Measurements from ENCODE around the gene SPOPL. TPM values are rescaled to one million over a fixed set of nuclear protein-coding genes. Genes with fewer than 3 reads are reported as not detected.

SPOPL gene
- total RNA-seq, 1 experiment from 2014 or later, result 31.6 TPM

DNA sequence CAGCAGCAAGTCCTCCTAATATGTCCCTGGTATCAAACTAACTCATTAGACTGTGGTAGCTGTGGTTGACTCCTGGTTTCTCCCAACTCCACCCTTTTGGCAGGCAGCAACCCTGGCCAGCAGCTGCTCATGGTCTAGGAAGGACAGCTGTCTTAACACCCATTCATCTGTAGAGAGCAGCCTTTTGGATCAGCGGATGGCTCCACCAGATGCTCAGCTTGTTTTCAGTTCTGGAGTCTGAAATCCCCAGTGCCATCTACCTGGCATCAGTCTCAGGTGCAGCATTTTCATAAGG, 100.5 kb downstream of the SPOPL start:
- no peak for TF ChIP-seq CTCF (IDR thresholded peaks at IDR 0.05; ENCODE audit: insufficient read depth in 1 of 2, low read depth in 1 of 2, low read length in 1 of 2, severe bottlenecking in 1 of 2, unreplicated experiment in 1 of 2)
- Mint-ChIP-seq H3K4me3 (ENCODE audit: unreplicated experiment) (no peak overlapping the region), H3K36me3 (ENCODE audit: insufficient read depth, unreplicated experiment) (peaks cover 4% of the 10 kb centered on the region), H3K27me3 (ENCODE audit: insufficient read depth, unreplicated experiment) (no peaks in the 10 kb centered on the region), H3K4me1 (ENCODE audit: low read depth, unreplicated experiment) (peaks cover 27% of the 10 kb centered on the region), H3K9me3 (ENCODE audit: unreplicated experiment) (no peaks in the 10 kb centered on the region), H3K27ac (ENCODE audit: unreplicated experiment) (no peak overlapping the region)
- Histone ChIP-seq H3K27me3 (replicated peaks; ENCODE audit: control insufficient read depth, insufficient read depth, low read length) (no peaks in the 10 kb centered on the region), H3K4me3 (ENCODE audit: low read depth, low read length) (no peak overlapping the region), H3K9me3 (no peaks in the 10 kb centered on the region), H3K36me3 (ENCODE audit: control insufficient read depth, insufficient read depth, low read length) (no peaks in the 10 kb centered on the region), H3K4me1 (peaks cover 20% of the 10 kb centered on the region)
- ChIA-PET CTCF (no interaction called here), POLR2A (interaction anchor here (0.5 kb wide), 1 partner anchor 638 kb away, joined by 5 read pairs; no protein-coding TSS in a partner anchor)
- no TSS peak for BruUV-seq (replicated peaks)
- intact Hi-C loops (cut with micrococcal nuclease; ENCODE audit: unreplicated experiment), result no loop called here
- DNase-seq, result no peak

DNA sequence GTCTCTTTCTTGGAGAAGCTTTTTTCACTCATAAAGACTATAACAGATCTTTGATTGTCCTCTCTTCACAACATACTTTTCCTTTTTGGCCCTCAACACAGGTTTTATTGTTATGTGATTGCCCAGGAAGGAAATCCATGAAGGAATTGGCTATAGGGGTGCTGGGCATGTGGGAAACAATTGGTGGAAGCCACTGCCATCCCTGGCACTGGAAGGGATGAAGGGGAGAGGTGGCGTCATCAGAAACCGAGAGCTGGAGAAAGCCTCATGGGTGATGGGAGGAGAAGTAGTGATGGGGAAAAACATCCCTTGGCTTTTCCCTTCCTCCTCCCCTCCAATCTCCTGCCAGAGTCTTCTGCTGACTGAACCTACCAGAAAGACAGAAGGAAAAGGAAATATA, 106.2 kb downstream of the SPOPL start:
- H3K36me3 ChIP-seq (ENCODE audit: control insufficient read depth, insufficient read depth, low read length), result no peaks in the 10 kb centered on the region
- no peak for DNase-seq
- POLR2A ChIA-PET, result no interaction called here
- no peaks in the 10 kb centered on the region for H3K27me3 ChIP-seq (replicated peaks; ENCODE audit: control insufficient read depth, insufficient read depth, low read length)
- CTCF ChIA-PET, result no interaction called here
- H3K9me3 ChIP-seq, result no peaks in the 10 kb centered on the region
- no peak for TF ChIP-seq CTCF (IDR thresholded peaks at IDR 0.05; ENCODE audit: insufficient read depth in 1 of 2, low read depth in 1 of 2, low read length in 1 of 2, severe bottlenecking in 1 of 2, unreplicated experiment in 1 of 2)
- no peak overlapping the region for H3K27ac Mint-ChIP-seq (ENCODE audit: unreplicated experiment)
- H3K4me3 ChIP-seq (ENCODE audit: low read depth, low read length), result no peak overlapping the region
- no peaks in the 10 kb centered on the region for H3K9me3 Mint-ChIP-seq (ENCODE audit: unreplicated experiment)
- H3K4me1 ChIP-seq, result peaks cover 22% of the 10 kb centered on the region
- peaks cover 27% of the 10 kb centered on the region for H3K4me1 Mint-ChIP-seq (ENCODE audit: low read depth, unreplicated experiment)
- H3K36me3 Mint-ChIP-seq (ENCODE audit: insufficient read depth, unreplicated experiment), result no peaks in the 10 kb centered on the region
- intact Hi-C loops (cut with micrococcal nuclease; ENCODE audit: unreplicated experiment), result loop anchor here (5.0 kb wide), 1 partner anchor 180 kb away; no protein-coding TSS in a partner anchor
- no peak overlapping the region for H3K4me3 Mint-ChIP-seq (ENCODE audit: unreplicated experiment)
- no peaks in the 10 kb centered on the region for H3K27me3 Mint-ChIP-seq (ENCODE audit: insufficient read depth, unreplicated experiment)
- no TSS peak for BruUV-seq (replicated peaks)

GRCh38 chr2:138609446-138609845, 107.9 kb downstream of the SPOPL start:
- H3K4me3 ChIP-seq (ENCODE audit: low read depth, low read length), result no peak overlapping the region
- H3K9me3 ChIP-seq, result no peaks in the 10 kb centered on the region
- no peak for TF ChIP-seq CTCF (IDR thresholded peaks at IDR 0.05; ENCODE audit: insufficient read depth in 1 of 2, low read depth in 1 of 2, low read length in 1 of 2, severe bottlenecking in 1 of 2, unreplicated experiment in 1 of 2)
- no peaks in the 10 kb centered on the region for H3K36me3 Mint-ChIP-seq (ENCODE audit: insufficient read depth, unreplicated experiment)
- peaks cover 32% of the 10 kb centered on the region for H3K4me1 Mint-ChIP-seq (ENCODE audit: low read depth, unreplicated experiment)
- intact Hi-C loops (cut with micrococcal nuclease; ENCODE audit: unreplicated experiment), result loop anchor here (5.0 kb wide), 1 partner anchor 178 kb away; no protein-coding TSS in a partner anchor
- no peaks in the 10 kb centered on the region for H3K36me3 ChIP-seq (ENCODE audit: control insufficient read depth, insufficient read depth, low read length)
- H3K27ac Mint-ChIP-seq (ENCODE audit: unreplicated experiment), result no peak overlapping the region
- no TSS peak for BruUV-seq (replicated peaks)
- H3K27me3 Mint-ChIP-seq (ENCODE audit: insufficient read depth, unreplicated experiment), result no peaks in the 10 kb centered on the region
- DNase-seq, result no peak
- H3K4me1 ChIP-seq, result peaks cover 22% of the 10 kb centered on the region
- ChIA-PET POLR2A (no interaction called here), CTCF (interaction anchor here (0.6 kb wide), 1 partner anchor 96 kb away, joined by 5 read pairs; no protein-coding TSS in a partner anchor)
- H3K9me3 Mint-ChIP-seq (ENCODE audit: unreplicated experiment), result peaks cover 6% of the 10 kb centered on the region
- no peaks in the 10 kb centered on the region for H3K27me3 ChIP-seq (replicated peaks; ENCODE audit: control insufficient read depth, insufficient read depth, low read length)
- H3K4me3 Mint-ChIP-seq (ENCODE audit: unreplicated experiment), result no peak overlapping the region

All from Caco-2 (cell line).